HCT116 (cell line): ENCODE results near the gene TNFRSF21. TPM values are rescaled to one million over a fixed set of nuclear protein-coding genes. Genes with fewer than 3 reads are reported as not detected.

Source experiments
- ATAC-seq: fragments of 200-7000 bp; cut with Tn5 transposase; 2 replicates; pipeline ENCODE4 v1.9.1; 2020; ENCODE audit warnings: mild to moderate bottlenecking, moderate library complexity
- BruUV-seq: library from RNA; stranded (reverse); fragments of 400-500 nt; replicated peaks from 2 replicates; lab custom pipeline; 2021; lab: Mats Ljungman, UMichigan
- CTCF ChIA-PET: fragments of 300-600 bp; sonication (Branson Sonifier 250); formaldehyde crosslinking; loops from one replicate; lab custom pipeline; 2021; ENCODE audit warnings: antibody characterized with exemption; lab: Charles Lee
- POLR2A ChIA-PET: fragments of 300-600, 350-600 bp; sonication (Branson Sonifier 250); formaldehyde crosslinking; loops from one replicate; lab custom pipeline; 2021; ENCODE audit warnings: antibody characterized with exemption; lab: Charles Lee
- RAD21 ChIA-PET, 2 experiments: fragments of 300-600 bp; sonication (Branson Sonifier 250); formaldehyde crosslinking; loops; one replicate each; lab custom pipeline; 2023; ENCODE audit warnings: low total read pairs in 2 of 2; ENCODE audit not compliant: uncharacterized antibody in 2 of 2, unreplicated experiment in 2 of 2, low non-redundant PET in 1 of 2; lab: Charles Lee
- DNase-seq: peaks from one replicate; pipeline ENCODE4 v3.0.0-alpha.2; 2010; ENCODE audit warnings: low read depth, low spot score
- H2AFZ ChIP-seq: fragments of 200-600 bp; shearing (Covaris generic), sonication (generic); 2 replicates; pipeline ENCODE4 v1.6.1; 2017; ENCODE audit warnings: low read depth, mixed run types, mixed read lengths, antibody characterized with exemption, low read length; ENCODE audit not compliant: poor library complexity, severe bottlenecking
- H3K27ac ChIP-seq: 2 replicates; pipeline ENCODE4 v1.5.1; 2012; ENCODE audit warnings: low read depth, low read length
- H3K27me3 ChIP-seq: fragments of 200-600 bp; sonication (generic); 2 replicates; pipeline ENCODE4 v1.6.1; 2016; ENCODE audit warnings: mixed run types, low read length, mixed read lengths; ENCODE audit not compliant: insufficient read depth
- H3K36me3 ChIP-seq, 2 experiments: fragments of 200-500 bp in 1 of 2; fragments of 200-600 bp in 1 of 2; sonication (Bioruptor generic) in 1 of 2; sonication (generic) in 1 of 2; 2 replicates each; pipeline versions ENCODE4 v1.5.1 to v1.6.1; 2014 to 2016; ENCODE audit warnings: low read length in 2 of 2, inconsistent platforms in 1 of 2, mixed read lengths in 1 of 2, mixed run types in 1 of 2; ENCODE audit not compliant: insufficient read depth in 2 of 2, control insufficient read depth in 1 of 2
- H3K4me1 ChIP-seq, 2 experiments: fragments of 200-600 bp in 1 of 2; sonication (generic) in 1 of 2; 2 replicates each; pipeline versions ENCODE4 v1.5.1 to v1.6.1; 2012 to 2017; ENCODE audit warnings: low read length in 2 of 2, inconsistent platforms in 1 of 2, mild to moderate bottlenecking in 1 of 2, mixed read lengths in 1 of 2, mixed run types in 1 of 2, moderate library complexity in 1 of 2; ENCODE audit not compliant: insufficient read depth in 2 of 2, control insufficient read depth in 1 of 2
- H3K4me2 ChIP-seq: fragments of 200-600 bp; sonication (generic); 2 replicates; pipeline ENCODE4 v1.6.1; 2017; ENCODE audit warnings: mixed run types, low read length, mixed read lengths
- H3K4me3 ChIP-seq, 2 experiments: fragments of 200-600 bp in 1 of 2; sonication (generic) in 1 of 2; replicated peaks in 1 of 2; 2 replicates each; pipeline ENCODE4 v1.5.1; 2011 to 2016; ENCODE audit warnings: low read length in 2 of 2, control low read depth in 1 of 2, low read depth in 1 of 2, mild to moderate bottlenecking in 1 of 2, mixed read lengths in 1 of 2, mixed run types in 1 of 2
- H3K79me2 ChIP-seq: fragments of 200-600 bp; sonication (generic); 2 replicates; pipeline ENCODE4 v1.6.1; 2017; ENCODE audit warnings: mild to moderate bottlenecking, mixed run types, low read length, moderate library complexity, mixed read lengths; ENCODE audit not compliant: insufficient read depth
- H3K9ac ChIP-seq: fragments of 200-600 bp; sonication (generic); 2 replicates; pipeline ENCODE4 v1.6.1; 2016; ENCODE audit warnings: low read length, mixed read lengths
- H3K9me2 ChIP-seq: fragments of 200-600 bp; sonication (generic), shearing (Covaris generic); 2 replicates; pipeline ENCODE4 v1.6.1; 2017; ENCODE audit warnings: mixed run types, mild to moderate bottlenecking, moderate library complexity; ENCODE audit not compliant: insufficient read depth
- H3K9me3 ChIP-seq, 2 experiments: fragments of 200-500 bp in 1 of 2; fragments of 200-600 bp in 1 of 2; sonication (Bioruptor generic) in 1 of 2; sonication (generic) in 1 of 2; 2 replicates each; pipeline ENCODE4 v1.6.1; 2014 to 2017; ENCODE audit warnings: low read length in 2 of 2, mixed read lengths in 2 of 2, inconsistent platforms in 1 of 2, low read depth in 1 of 2, mild to moderate bottlenecking in 1 of 2, mixed run types in 1 of 2, moderate library complexity in 1 of 2; ENCODE audit not compliant: control insufficient read depth in 1 of 2, insufficient read depth in 1 of 2
- H4K20me1 ChIP-seq: fragments of 200-600 bp; sonication (generic), shearing (Covaris generic); 2 replicates; pipeline ENCODE4 v1.6.1; 2017; ENCODE audit warnings: mixed run types, mild to moderate bottlenecking, moderate library complexity; ENCODE audit not compliant: insufficient read depth
- CEBPB ChIP-seq: IDR thresholded peaks from 2 replicates; pipeline ENCODE4 v1.6.1; 2012; ENCODE audit warnings: low read depth
- ELF1 ChIP-seq: IDR thresholded peaks from 2 replicates; pipeline ENCODE4 v1.6.1; 2012; ENCODE audit warnings: low read depth, borderline replicate concordance
- EZH2 ChIP-seq: fragments of 200-600 bp; sonication (generic); IDR thresholded peaks from 2 replicates; pipeline ENCODE4 v1.6.1; 2017; ENCODE audit warnings: antibody characterized with exemption, mixed run types
- EZH2phosphoT487 ChIP-seq: fragments of 200-600 bp; IDR thresholded peaks from 2 replicates; pipeline ENCODE4 v1.6.1; 2018; ENCODE audit warnings: antibody characterized with exemption, borderline replicate concordance
- FOSL1 ChIP-seq: IDR thresholded peaks from 2 replicates; pipeline ENCODE4 v1.6.1; 2012; ENCODE audit warnings: low read depth
- JUND ChIP-seq: IDR thresholded peaks from 2 replicates; pipeline ENCODE4 v1.6.1; 2012
- MAX ChIP-seq: IDR thresholded peaks from 2 replicates; pipeline ENCODE4 v1.6.1; 2012
- RAD21 ChIP-seq: IDR thresholded peaks from 2 replicates; pipeline ENCODE4 v1.6.1; 2012; ENCODE audit warnings: low read depth, mild to moderate bottlenecking
- REST ChIP-seq: IDR thresholded peaks from 2 replicates; pipeline ENCODE4 v1.6.1; 2012; ENCODE audit warnings: low read depth
- SP1 ChIP-seq: IDR thresholded peaks from 2 replicates; pipeline ENCODE4 v1.6.1; 2012; ENCODE audit warnings: low read depth
- SRF ChIP-seq: IDR thresholded peaks from 2 replicates; pipeline ENCODE4 v1.6.1; 2012; ENCODE audit warnings: low read depth
- TCF7L2 ChIP-seq: IDR thresholded peaks from 2 replicates; pipeline ENCODE4 v1.7.0; 2011; ENCODE audit warnings: borderline replicate concordance, inconsistent platforms; ENCODE audit not compliant: insufficient read depth, insufficient read length; ENCODE audit errors: extremely low read depth
- YY1 ChIP-seq: IDR thresholded peaks from 2 replicates; pipeline ENCODE4 v1.6.1; 2011; ENCODE audit warnings: low read length, low read depth, moderate library complexity, mild to moderate bottlenecking; ENCODE audit not compliant: insufficient replicate concordance; ENCODE audit errors: extremely low read depth
- ZFX ChIP-seq: fragments of 450-650 bp; IDR thresholded peaks from 2 replicates; pipeline ENCODE4 v1.6.1; 2017
- ZNF274 ChIP-seq: fragments of 200-500 bp; sonication (Bioruptor generic); IDR thresholded peaks from 2 replicates; pipeline ENCODE4 v1.6.1; 2014; ENCODE audit warnings: mild to moderate bottlenecking, low read depth, low read length, inconsistent platforms
- intact Hi-C: fragments of 100-400 bp; cut with micrococcal nuclease; formaldehyde crosslinking; loops from 2 replicates; pipeline ENCODE4 v1.10.0; 2022
- total RNA-seq: library from RNA; stranded (reverse); gene quantifications from one replicate; pipeline ENCODE4 v1.2.1, GENCODE V29; 2021; ENCODE audit not compliant: unreplicated experiment
- TF ChIP-seq, protein P1 (sequence below): IDR thresholded peaks from 2 replicates; pipeline ENCODE4 v1.6.1; 2012

TNFRSF21 gene
- total RNA-seq, 1 experiment from 2014 or later: 48.3 TPM

DNA sequence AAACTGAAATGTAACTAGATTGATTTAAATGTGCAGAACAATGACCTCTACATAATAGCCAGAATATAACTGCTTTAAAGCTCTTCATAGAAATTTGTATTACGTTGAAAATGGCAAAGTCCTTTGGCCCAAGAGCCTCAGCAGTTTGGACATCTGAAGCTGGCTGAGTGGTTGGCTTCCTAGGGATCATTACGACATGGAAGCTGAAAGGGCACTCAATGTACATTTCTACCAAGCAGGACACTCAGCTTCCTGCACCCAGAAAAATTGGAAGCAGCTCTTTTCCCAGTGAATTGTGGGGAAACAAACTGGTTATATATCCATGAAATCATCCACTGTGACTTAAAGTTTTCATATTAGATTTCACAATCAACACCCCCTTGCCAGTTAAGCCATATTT is 40.2 kb upstream of the TNFRSF21 start:
- H2AFZ ChIP-seq: no peak overlapping the region
- no peak overlapping the region for H3K9ac ChIP-seq
- DNase-seq: no peak
- no peaks in the 10 kb centered on the region for H4K20me1 ChIP-seq
- H3K4me1 ChIP-seq: no peaks in the 10 kb centered on the region
- H3K27ac ChIP-seq: no peak overlapping the region
- H3K36me3 ChIP-seq: no peaks in the 10 kb centered on the region
- H3K4me3 ChIP-seq: no peak overlapping the region
- no TSS peak for BruUV-seq
- ChIA-PET CTCF (no interaction called here), POLR2A (no interaction called here), RAD21 (no interaction called here)
- intact Hi-C loops: no loop called here
- no peaks in the 10 kb centered on the region for H3K9me3 ChIP-seq
- H3K79me2 ChIP-seq: no peaks in the 10 kb centered on the region
- no peaks in the 10 kb centered on the region for H3K27me3 ChIP-seq
- no peaks in the 10 kb centered on the region for H3K9me2 ChIP-seq
- no peak for ATAC-seq
- H3K4me2 ChIP-seq: no peak overlapping the region
- TF ChIP-seq SP1 (no peak), EZH2phosphoT487 (no peak)

DNA sequence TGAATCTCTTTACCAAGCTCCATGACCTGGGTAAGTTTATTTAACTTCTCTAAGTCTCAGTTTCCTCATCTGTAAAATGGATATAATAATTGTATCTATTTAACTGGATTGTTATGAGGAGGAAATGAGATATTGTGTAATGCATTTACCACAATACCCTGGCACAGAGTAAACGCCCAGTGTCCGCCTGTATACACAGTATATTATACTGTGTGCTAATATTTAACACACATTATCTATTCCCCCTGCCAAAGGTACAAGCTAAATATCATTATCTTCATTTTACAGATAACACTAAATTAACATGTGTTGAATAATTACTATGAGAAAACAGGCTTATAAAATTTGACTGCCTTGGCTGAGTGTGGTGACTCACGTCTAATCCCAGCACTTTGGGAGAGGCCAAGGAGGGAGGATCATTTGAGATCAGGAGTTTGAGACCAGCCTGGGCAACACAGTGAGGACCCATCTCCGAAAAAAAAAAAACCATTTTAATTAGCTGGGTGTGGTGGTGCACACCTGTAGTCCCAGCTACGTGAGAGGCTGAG is 38.7 kb upstream of the TNFRSF21 start:
- intact Hi-C loops: no loop called here
- POLR2A ChIA-PET: no interaction called here
- TF ChIP-seq MAX: no peak
- no peak for TF ChIP-seq REST
- TF ChIP-seq ELF1: no peak
- TF ChIP-seq YY1: no peak
- TF ChIP-seq, protein P1, sequence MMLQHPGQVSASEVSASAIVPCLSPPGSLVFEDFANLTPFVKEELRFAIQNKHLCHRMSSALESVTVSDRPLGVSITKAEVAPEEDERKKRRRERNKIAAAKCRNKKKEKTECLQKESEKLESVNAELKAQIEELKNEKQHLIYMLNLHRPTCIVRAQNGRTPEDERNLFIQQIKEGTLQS: no peak
- TF ChIP-seq SRF: no peak
- TF ChIP-seq EZH2: no peak
- no peak for TF ChIP-seq FOSL1
- no peak for TF ChIP-seq EZH2phosphoT487
- TF ChIP-seq SP1: no peak
- no peak for TF ChIP-seq RAD21
- TF ChIP-seq JUND: no peak
- TF ChIP-seq TCF7L2: no peak
- TF ChIP-seq CEBPB: no peak
- no peak for TF ChIP-seq ZFX
- TF ChIP-seq ZNF274: no peak

More for the DNA sequence above, 38.7 kb upstream of the TNFRSF21 start:
- no peaks in the 10 kb centered on the region for H3K36me3 ChIP-seq
- H2AFZ ChIP-seq: no peak overlapping the region
- H3K9me3 ChIP-seq: no peaks in the 10 kb centered on the region
- no peak overlapping the region for H3K4me2 ChIP-seq
- ChIA-PET CTCF (no interaction called here), RAD21 (no interaction called here)
- H4K20me1 ChIP-seq: no peaks in the 10 kb centered on the region
- DNase-seq: no peak
- no peaks in the 10 kb centered on the region for H3K9me2 ChIP-seq
- H3K4me1 ChIP-seq: no peaks in the 10 kb centered on the region
- no peaks in the 10 kb centered on the region for H3K27me3 ChIP-seq
- BruUV-seq: no TSS peak
- no peak overlapping the region for H3K27ac ChIP-seq
- no peaks in the 10 kb centered on the region for H3K79me2 ChIP-seq
- H3K9ac ChIP-seq: no peak overlapping the region
- no peak overlapping the region for H3K4me3 ChIP-seq
- no peak for ATAC-seq
